Left hindlimb (tissue), 1 donor: ENCODE results near the gene KCNQ4.

Source experiments
- DNase-seq: peaks from one replicate; pipeline ENCODE4 v3.0.0-alpha.2; 2018

Gene KCNQ4

GRCh38 chr1:40783001-40783905 is at the start of gene KCNQ4:
Gene KCNQ4, plus strand, starts transcription at chr1:40783787. Its CDS starts 307 bp downstream, at chr1:40784094.
- DNase-seq: peak; percentile 67

GRCh38 chr1:40734882-40735628 is 48.5 kb upstream of the KCNQ4 start:
- no peak for DNase-seq

- DNase-seq: no peak
Observed at GRCh38 chr1:40736085-40736531, 47.5 kb upstream of the KCNQ4 start.

- DNase-seq: no peak
Observed at GRCh38 chr1:40738831-40739230, 44.8 kb upstream of the KCNQ4 start.

GRCh38 chr1:40739455-40740008 is 44.1 kb upstream of the KCNQ4 start:
- no peak for DNase-seq

GRCh38 chr1:40740039-40740996 is 43.3 kb upstream of the KCNQ4 start:
- DNase-seq: no peak

GRCh38 chr1:40740997-40741736 is 42.4 kb upstream of the KCNQ4 start:
- no peak for DNase-seq

- DNase-seq: no peak
Observed at GRCh38 chr1:40742363-40743061, 41.1 kb upstream of the KCNQ4 start.

GRCh38 chr1:40743452-40743851 is 40.1 kb upstream of the KCNQ4 start:
- DNase-seq: no peak

- DNase-seq: no peak
Observed at GRCh38 chr1:40743860-40744259, 39.7 kb upstream of the KCNQ4 start.

GRCh38 chr1:40745176-40745575 is 38.4 kb upstream of the KCNQ4 start:
- DNase-seq: no peak

GRCh38 chr1:40746344-40747090 is 37.1 kb upstream of the KCNQ4 start:
- no peak for DNase-seq

- DNase-seq: no peak
Observed at GRCh38 chr1:40748841-40749718, 34.5 kb upstream of the KCNQ4 start.

- DNase-seq: no peak
Observed at GRCh38 chr1:40749817-40750216, 33.8 kb upstream of the KCNQ4 start.

- no peak for DNase-seq
Observed at GRCh38 chr1:40750451-40750908, 33.1 kb upstream of the KCNQ4 start.

GRCh38 chr1:40751802-40752201 is 31.8 kb upstream of the KCNQ4 start:
- no peak for DNase-seq

- DNase-seq: no peak
Observed at GRCh38 chr1:40753142-40753882, 30.3 kb upstream of the KCNQ4 start.

- no peak for DNase-seq
Observed at GRCh38 chr1:40754201-40754600, 29.4 kb upstream of the KCNQ4 start.
